NCI-H1105 treated with DMSO at 0.1 percent for 48 hours (cell line): Measurements from ENCODE around the gene IGF2R.
"Not testable (repeated sequence)": the region's sequence is repeated elsewhere in the genome, so short reads cannot be mapped to it uniquely, and the experiment has no call there.

Experiments
- DNase-seq: peaks from one replicate; lab custom pipeline; 2025; lab: John Stamatoyannopoulos, UW

IGF2R gene, protein sequence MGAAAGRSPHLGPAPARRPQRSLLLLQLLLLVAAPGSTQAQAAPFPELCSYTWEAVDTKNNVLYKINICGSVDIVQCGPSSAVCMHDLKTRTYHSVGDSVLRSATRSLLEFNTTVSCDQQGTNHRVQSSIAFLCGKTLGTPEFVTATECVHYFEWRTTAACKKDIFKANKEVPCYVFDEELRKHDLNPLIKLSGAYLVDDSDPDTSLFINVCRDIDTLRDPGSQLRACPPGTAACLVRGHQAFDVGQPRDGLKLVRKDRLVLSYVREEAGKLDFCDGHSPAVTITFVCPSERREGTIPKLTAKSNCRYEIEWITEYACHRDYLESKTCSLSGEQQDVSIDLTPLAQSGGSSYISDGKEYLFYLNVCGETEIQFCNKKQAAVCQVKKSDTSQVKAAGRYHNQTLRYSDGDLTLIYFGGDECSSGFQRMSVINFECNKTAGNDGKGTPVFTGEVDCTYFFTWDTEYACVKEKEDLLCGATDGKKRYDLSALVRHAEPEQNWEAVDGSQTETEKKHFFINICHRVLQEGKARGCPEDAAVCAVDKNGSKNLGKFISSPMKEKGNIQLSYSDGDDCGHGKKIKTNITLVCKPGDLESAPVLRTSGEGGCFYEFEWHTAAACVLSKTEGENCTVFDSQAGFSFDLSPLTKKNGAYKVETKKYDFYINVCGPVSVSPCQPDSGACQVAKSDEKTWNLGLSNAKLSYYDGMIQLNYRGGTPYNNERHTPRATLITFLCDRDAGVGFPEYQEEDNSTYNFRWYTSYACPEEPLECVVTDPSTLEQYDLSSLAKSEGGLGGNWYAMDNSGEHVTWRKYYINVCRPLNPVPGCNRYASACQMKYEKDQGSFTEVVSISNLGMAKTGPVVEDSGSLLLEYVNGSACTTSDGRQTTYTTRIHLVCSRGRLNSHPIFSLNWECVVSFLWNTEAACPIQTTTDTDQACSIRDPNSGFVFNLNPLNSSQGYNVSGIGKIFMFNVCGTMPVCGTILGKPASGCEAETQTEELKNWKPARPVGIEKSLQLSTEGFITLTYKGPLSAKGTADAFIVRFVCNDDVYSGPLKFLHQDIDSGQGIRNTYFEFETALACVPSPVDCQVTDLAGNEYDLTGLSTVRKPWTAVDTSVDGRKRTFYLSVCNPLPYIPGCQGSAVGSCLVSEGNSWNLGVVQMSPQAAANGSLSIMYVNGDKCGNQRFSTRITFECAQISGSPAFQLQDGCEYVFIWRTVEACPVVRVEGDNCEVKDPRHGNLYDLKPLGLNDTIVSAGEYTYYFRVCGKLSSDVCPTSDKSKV (N-terminal part only)

DNA sequence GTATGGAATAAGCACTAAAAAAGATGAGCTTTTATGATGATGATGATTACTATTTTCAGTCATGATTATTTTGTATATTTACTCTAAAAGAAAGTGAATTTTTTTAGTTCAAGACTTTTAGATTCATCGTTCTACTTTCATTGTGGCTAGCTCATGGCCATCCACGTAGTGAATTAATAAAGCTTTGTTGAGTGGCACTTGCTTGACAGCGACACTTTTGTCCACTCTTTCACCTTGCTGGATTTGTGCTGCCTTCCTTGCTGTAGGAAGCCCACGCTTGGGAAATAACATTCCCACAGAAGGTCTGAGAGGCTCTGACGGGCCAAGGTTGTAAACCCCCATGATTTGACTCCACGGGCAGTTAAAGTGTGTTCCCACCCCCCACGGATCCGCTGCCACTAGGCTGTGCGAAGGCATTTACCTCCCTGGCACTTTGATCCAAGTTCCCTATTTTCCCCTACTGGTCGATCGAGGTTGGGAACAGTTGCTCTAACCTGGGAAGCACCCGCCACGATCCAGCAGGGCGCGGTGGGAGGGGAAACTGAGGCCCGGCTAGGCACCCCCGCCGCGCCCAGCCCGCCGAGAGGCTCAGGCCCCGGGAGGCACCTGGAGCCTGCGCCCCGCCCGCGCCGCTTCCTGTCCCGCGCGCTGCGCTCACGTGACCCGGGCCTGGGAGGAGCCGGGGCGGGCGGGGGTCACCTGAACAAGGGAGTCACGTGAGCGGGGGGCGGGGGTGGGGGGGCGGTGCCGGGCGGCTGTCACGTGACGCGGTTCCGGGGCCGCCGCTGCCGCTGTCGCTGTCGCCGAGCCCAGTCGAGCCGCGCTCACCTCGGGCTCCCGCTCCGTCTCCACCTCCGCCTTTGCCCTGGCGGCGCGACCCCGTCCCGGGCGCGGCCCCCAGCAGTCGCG is at the start of gene IGF2R:
TSS of gene IGF2R (plus strand) at position 788 of the 909 bp plus-strand sequence. CDS start 165 bp downstream, outside the sequence.
- peak; percentile 92 for DNase-seq

DNA sequence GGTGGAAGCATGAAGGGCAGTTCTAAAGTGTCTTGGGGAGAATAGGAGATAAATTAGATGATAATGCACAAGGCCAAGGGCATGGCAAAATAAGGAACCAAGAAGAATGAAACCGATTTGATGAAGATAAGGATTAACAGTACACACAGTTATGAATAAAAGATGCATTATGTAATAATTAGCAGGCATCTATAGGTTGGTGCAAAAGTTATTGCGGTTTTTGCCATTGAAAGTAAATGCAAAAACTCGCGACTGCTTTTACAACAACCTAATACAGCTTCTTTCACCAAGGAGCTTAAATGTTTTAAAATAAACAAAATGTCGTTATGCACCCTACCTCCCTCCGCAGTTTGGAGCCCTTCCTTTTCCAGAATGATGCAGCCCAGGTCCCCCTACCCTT is 49.1 kb upstream of the IGF2R start:
- DNase-seq: no peak

DNA sequence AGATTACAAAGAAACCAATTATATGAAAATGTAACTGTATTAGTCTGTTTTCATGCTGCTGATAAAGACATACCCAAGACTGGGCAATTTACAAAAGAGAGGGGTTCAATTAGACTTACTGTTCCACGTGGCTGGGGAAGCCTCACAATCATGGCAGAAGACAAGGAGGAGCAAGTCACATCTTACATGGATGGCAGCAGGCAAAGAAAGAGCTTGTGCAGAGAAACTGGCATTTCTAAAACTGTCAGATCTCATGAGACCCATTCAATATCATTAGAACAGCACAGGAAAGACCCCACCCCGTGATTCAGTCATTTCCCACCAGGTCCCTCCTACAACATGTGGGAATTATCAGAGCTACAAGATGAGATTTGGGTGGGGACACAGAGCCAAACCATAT is 44.7 kb upstream of the IGF2R start:
- DNase-seq: not testable (repeated sequence)

DNA sequence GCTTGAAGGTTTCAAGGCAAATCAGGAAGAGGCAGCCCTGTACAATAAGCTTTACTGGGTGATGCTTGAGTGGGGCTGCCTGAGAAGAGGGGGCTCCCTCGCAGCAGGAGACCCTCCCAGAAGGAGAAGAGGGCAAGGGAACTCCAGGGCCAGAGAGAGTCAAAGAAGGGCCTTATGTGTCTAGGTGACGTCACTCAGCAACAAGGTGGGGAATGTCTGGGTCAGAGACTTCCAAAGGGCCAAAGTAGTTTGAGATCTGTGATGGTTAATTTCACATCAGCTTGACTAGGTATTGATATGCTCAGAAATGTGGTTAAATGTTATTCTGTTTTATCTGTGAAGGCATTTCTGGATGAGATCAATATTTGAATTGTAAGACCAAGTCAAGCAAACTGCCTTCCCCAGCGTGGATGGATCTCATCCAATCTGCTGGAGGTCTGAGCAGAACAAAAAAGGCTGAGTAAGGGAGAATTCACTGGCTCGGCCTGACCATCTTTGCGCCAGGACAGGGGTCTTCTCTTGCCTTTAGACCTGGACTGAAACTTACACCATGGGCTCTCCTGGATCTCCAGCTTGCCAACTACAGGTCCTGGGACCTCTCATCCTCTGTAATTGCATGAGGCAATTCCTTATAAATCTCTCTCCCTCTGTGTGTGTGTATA is 42.2 kb upstream of the IGF2R start:
- no peak for DNase-seq

DNA sequence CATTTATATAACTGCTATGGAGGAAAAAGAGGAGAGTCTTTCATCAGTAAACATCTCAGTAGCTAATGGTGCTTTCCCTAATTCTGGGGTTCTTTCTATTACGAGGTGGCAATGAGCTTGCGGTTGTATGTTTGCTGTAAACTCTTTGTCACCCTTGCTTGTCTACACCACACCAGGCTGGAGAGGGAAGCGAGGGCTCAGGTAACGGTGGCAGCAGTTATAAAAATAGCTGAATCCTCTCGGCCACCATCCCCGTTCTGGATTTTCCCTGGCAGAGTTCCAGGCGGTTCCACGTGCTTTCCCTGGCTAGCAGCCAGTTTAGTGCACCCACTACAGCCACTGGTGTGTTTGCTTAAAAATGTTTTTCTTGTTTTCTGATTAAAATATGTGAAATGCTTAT is 39.1 kb upstream of the IGF2R start:
- peak; percentile 80 for DNase-seq

DNA sequence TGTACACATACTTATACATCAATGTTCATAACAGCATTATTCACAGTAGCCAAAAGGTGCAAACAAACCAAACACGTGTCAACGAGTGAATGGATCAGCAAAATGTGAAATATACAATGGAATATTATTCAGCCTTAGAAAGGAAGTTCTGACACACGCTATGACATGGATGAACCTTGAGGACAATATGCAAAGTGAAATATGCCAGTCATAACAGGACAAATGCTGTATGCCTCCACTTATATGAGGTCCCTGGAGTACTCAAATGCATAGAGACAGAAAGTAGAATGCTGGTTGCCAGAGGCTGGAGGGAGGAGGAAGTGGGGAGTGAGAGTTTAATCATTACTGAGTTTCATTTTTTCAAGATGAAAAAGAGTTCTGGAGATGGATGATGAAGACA is 37.8 kb upstream of the IGF2R start:
- DNase-seq: no peak

DNA sequence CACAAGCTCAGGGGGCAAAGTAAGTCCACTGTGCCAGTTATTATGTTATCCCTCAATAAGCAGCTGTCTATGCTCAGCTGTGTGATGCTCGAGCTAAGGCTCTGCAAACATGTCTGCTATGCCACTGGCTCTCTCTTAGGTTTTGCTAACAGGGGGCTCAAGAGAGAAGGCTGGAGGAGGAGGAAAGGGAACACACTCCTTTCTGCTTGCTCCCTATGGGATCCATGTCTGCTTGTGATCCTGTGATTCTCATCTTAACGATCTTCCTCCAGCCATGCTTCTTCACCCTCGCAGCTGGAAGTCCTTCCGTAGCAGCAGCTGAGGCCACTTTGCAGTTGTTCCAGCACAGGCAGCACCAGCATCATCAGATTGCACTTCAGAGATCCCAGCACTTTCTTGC is 37.0 kb upstream of the IGF2R start:
- no peak for DNase-seq

DNA sequence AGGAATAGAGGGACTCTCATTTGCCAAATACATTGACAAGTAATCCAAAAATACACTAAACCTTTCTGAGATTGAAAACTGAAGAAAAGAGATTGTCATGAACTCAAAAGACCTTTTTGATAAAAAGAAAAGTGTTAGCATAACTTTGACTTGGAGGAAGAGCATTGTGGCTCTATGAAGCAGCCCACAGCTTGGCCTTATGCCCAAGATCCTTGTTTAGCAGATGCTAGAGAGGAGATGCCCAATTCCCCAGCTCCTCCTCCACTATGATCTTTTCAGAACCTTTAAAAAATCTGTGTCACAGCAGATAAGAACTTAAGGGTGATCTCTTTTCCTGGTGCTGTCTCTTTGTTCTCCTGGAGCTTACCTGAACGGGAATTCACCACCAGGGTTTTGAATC is 35.8 kb upstream of the IGF2R start:
- DNase-seq: no peak

DNA sequence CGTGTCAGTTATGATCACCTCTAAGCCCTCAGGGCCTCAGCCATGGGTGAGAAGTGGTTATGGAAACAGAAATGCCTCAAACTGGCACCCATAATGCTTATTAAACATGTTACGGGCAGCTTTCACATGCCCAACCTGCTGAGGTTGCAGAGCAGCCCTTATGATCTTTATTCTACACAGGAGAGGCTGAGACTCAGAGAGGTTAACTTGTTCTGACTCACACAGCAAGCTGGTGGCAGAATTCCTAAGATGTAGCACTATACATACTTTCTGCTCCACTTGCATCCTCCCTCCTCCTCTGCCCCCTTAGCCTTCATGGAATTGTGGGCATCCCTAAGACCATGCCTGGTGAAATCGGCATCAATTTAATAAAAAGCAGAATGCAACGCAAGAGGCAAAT is 34.7 kb upstream of the IGF2R start:
- no peak for DNase-seq

DNA sequence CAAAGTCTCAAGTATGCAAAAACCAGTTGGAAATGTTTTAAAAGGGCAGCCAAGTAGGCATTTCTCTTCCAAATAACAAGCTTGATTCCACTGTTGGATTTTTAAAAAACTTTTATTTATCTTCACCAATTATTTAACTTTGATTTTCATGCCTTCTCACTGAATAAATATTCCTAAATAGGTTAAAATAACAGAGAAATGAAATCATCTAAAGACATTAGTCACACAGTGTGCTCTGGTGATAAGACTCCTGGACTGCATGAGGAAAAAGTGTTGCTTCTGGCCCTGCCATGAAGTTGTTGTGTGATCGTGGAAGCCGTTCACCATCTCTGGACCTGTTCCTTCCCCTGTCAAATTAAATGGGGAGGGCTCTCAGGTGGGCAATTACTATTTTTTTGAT is 33.8 kb upstream of the IGF2R start:
- no peak for DNase-seq

DNA sequence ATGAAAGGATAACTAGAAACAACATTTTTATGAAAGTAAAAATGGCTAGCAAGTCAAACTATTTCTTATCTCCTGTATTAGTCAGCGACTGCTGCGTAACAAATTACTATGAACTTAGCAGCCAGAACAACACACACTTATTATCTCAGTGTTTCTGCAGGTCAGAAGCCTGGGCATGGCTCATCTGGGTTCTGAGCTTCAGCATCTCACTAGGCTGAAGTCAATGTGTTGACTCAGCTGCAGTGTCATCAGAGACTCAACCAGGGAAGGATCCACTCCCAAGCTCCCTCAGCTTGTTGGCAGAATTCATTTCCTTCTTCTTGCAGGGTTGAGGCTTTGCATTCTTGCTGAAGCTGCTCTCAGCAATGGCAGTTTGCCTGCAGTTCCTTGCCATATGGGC is 33.2 kb upstream of the IGF2R start:
- no peak for DNase-seq

DNA sequence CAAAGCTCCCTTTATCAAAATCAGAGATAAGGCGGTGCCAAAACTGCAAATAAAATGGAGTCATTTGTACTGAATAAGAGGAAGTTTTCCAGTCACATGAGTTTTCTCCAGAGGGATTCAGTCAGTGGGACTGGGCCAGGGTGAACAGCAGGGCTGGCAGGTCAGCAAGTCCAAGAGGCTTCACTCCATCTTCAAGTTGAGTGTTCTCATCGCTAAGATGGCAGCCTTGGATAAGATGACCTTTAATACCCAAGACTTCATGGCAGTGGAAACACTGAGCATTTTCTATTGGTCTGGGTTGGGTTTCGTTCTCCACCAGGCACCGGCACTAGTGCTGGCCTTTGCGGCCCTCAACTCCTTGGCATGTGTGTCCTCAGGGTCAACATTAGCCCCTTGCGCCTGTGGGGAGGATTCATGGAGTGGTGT is 29.3 kb upstream of the IGF2R start:
- DNase-seq: no peak

DNA sequence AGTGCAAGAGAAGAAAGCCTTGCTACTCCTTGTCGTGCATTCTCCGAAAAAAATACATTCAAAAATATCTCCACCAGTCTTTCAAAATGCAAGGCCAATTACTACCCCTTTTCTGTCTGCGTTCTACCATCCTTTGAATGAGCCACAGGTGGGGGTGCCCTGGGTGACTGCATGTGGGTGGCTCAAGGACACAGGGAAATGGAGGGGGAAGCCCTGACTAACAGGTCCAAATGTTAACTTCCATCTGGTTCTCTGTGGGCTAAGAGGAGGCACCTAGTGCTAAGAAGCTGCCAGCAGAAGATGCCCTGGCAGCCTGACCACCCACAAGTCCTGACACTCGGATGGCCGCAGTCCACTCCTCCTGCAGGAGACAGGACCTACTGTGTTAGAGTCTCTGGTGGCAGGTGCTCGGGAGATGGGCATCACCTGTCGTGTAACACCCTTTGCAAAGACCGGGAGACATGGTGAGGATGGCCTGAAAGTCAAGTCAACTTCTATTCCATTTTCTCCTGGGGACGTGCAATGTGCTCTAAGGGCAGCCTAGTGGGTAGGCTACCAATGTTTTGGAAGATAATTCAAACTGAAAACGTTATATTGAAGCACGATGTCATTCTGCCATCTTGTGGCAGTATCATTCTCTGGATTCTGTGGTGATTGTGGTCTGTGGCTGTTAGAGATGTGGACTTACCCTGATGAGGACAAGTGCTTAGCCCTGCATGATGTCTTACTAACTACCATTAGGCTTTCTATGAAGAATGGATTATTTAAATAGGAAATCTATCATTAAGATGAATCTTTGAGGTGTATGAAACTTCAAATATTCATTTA is 27.4 kb upstream of the IGF2R start:
- DNase-seq: peak; percentile 34

DNA sequence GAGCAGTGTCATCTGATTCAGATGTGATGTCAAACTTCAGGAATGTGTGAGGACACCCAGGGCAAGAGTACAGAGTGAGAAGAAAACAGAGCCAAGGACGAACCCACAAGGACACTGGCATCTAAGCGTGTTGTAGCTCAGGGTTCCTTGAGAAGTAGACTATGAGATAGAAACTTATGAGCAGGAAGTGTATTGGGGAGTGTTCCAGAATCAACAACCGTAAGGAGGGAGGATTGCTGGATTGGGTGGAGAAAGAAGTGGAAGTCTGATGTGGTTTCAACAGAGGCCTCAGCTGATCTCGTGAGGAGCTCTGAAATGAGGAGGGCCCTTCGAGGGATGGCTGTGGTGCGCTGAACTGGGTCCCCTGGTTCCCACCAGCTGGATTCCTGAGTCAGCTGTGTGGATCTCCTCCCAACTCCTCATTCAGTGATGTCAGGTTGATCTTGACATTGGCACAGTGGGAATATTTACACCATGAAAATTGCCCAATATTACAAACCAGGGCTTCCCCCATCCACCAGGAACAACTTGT is 25.7 kb upstream of the IGF2R start:
- no peak for DNase-seq

DNA sequence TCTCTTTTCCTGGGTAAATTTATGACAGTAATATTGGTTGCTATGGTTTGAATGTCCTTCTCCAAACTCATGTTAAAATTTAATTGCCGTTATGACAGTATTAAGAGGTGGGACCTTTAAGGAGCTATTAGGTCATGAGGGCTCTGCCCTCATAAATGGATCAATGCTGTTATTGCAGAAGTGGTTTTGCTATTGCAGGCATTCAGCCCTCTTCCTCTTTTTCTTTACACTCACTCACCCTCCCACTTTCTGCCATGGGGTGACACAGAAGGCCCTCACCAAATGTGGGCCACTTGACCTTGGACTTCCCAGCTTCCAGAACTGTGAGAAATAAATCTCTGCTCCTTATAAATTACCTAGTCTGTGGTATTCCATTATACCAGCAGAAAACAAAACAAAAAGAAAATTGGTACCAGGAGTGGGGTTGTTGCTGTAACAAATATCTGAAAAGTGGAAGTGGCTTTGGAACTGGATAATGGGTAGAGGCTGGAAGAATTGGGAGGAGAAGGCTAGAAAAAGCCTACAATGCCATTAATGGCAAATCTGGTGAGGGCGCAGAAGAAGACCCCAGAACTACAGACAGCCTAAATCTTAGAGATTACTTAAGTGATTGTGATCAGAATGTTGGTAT is 24.8 kb upstream of the IGF2R start:
- DNase-seq: no peak

DNA sequence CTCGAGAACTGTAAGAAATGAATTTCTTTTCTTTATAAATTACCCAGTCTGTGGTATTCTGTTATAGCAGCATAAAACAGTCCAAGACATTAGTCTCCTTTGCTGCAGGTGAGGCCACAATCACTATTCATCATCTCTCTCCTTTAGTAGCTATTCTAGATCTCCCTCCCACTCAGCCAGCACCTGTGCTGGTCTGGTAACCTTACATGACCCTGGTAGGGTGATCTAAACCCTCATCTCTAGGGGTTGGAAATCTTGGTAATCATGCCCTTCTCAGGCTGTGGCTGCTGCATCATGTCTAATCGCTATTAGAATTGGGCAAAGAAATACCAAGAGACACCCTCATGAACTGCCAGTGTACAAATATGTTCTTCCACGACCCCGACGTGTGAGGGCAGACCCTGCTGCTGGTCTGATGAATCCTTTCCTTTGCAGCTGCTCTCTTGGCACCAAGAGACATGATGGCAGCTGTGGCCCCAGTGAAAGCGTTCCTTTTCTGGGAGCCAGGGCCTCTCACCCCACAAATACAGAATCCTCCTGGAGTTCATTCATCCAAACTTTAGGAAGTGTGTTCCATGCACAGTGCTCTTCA is 23.0 kb upstream of the IGF2R start:
- no peak for DNase-seq

DNA sequence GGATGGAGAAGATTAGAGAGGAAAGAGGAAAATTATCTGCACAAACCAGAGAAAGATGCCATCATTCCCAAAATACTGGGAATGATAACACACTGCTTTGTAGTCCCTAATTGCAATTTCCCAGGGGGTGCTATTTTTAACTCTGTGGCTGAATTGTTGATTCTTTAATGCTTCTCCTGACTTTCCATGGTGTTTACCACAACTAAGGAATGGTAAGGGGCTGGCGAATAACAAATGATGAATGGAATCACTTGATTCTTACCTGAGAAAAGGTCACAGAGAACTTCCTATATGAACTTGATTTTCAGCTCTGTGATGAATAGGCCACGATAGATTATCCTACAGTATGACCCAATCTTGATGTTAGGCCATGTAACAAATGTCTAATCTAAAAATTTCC is 22.0 kb upstream of the IGF2R start:
- DNase-seq: no peak

DNA sequence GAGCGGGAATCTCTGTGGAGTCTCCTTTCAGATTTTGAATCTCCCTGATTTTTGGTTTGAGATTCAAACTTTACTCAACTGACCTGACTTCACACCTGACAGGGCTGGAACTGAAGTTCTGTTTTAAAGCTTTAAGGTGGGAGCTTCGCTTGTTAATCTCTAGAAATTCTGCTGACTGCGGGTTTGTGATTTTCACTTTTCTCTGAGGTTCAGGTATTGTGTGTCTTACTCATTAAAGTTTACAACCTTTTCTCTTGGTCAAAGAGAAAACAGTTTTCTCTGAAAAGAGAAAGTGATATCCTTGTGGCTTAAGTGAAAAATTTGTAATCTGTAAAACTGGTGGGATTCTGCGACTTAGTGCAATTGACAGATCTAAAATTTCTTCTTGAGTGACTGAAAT is 20.7 kb upstream of the IGF2R start:
- DNase-seq: no peak

DNA sequence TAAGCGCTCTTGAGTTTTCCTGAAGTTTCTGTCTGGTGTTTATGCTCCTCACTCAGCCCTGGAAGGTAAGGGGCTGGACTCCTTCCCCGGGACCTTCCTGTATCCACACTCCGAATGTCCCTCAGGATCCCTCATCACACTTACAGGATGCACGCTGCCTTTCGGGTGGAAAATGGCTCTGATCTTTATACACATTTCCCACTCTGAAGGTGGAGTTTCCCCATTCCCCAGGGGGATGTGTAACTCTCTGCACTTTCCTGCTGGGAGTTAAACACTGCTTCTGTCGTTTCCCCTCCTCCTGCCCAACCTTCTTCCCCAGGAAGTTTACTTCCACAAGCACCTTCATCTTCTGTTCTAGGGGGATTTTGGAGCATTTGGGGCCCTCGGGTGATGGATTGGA is 17.1 kb upstream of the IGF2R start:
- DNase-seq: no peak
